Left ventricle myocardium superior (tissue), 1 donor: ENCODE results near the gene ATG16L2. TPM values are rescaled to one million over a fixed set of nuclear protein-coding genes. Genes with fewer than 3 reads are reported as not detected.

Source experiments
- ATAC-seq: fragments of 200-7000 bp; cut with Tn5 transposase; one replicate; pipeline ENCODE4 v1.9.1; 2020; ENCODE audit warnings: mild to moderate bottlenecking, moderate library complexity
- DNase-seq: peaks from one replicate; pipeline ENCODE4 v3.0.0-alpha.2; 2020
- intact Hi-C: fragments of 100-400 bp; cut with micrococcal nuclease; formaldehyde crosslinking; loops from one replicate; pipeline ENCODE4 v1.11.0; 2022
- long read RNA-seq: library from polyadenylated mRNA; unstranded; transcript quantifications from one replicate; pipeline ENCODE4 v2.0.0, GENCODE V29; 2021
- total RNA-seq: library from RNA; stranded (reverse); fragmentation: NEBNext Ultra II Directional; extraction: Animal tissue kit (Norgen Biotek cat#: 25700); gene quantifications from one replicate; pipeline ENCODE4 v1.2.1, GENCODE V29; 2021
- donor health status: DM: no; HTN: yes; CAD: no; lungs with severe emphysema.

The ATG16L2 gene, protein sequence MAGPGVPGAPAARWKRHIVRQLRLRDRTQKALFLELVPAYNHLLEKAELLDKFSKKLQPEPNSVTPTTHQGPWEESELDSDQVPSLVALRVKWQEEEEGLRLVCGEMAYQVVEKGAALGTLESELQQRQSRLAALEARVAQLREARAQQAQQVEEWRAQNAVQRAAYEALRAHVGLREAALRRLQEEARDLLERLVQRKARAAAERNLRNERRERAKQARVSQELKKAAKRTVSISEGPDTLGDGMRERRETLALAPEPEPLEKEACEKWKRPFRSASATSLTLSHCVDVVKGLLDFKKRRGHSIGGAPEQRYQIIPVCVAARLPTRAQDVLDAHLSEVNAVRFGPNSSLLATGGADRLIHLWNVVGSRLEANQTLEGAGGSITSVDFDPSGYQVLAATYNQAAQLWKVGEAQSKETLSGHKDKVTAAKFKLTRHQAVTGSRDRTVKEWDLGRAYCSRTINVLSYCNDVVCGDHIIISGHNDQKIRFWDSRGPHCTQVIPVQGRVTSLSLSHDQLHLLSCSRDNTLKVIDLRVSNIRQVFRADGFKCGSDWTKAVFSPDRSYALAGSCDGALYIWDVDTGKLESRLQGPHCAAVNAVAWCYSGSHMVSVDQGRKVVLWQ
- total RNA-seq, result 16.3 TPM
- long read RNA-seq, partial matches to known transcripts, result 10 of 27 reads
- long read RNA-seq, other reads (novel, unspliced or antisense), result 11 of 27 reads

DNA sequence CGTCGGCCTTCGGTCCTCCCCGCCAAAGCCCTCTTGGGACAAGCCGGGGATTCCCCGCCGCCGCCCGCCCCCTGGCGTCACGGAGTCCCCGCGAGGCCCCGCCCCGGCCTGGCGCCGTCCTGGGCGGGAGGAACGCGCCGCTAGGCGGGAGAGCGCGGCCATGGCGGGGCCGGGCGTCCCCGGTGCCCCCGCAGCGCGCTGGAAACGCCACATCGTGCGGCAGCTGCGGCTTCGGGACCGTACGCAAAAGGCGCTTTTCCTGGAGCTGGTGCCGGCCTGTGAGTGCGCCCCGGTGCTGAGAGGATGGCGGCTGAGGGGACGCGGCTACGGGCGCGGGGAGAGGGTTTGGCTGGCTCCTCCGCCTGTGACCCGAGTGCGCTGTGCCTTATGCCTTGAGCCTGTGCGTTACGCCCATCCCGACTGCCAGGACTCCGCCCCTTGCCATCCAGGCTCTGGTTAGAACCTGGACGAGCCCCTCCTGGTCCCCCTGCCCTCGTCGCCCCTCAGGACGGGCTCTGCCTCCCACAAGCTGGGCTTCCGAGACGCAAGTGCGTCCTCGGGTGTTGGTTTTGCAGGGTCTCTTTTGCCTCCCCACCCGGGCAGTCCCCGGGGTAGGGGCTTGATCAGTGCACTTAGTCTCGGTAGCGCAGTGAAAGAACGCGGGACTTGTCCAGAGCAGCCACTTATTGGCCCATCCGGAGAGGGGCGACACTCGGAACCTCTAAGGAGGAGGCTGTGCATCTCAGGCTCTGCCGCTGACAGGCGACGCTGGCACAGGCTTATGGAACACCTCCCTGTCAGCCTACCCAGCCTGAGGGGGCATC, at the start of gene ATG16L2:
Gene ATG16L2 (plus strand): TSS at position 126 of the 824 bp plus-strand sequence. CDS start 35 bp downstream, at position 161.
- DNase-seq (peak; percentile 93), ATAC-seq (peak; percentile 95)
- intact Hi-C loops, result no loop called here

DNA sequence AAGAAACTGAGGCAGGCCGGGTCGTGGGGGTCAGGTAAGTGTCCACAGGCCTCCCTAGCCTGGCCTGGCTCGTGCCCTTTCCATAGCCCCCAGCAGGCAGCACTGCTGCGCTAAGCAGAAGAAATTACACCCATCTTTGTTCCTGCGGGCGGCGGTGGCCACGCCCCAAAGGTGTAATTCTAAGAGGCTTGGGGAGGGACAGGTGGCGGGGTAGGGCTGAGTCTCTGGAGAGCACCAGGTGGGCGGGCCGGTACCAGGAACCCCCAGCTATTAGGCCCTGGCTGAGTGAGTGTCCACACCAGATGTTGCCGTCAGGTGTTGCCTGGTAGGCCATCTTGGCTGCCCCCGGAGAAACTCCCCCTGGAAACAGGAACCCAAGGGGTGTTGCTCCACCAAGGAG, 49.7 kb upstream of the ATG16L2 start:
- ATAC-seq, result no peak
- DNase-seq, result no peak
- intact Hi-C loops, result no loop called here

DNA sequence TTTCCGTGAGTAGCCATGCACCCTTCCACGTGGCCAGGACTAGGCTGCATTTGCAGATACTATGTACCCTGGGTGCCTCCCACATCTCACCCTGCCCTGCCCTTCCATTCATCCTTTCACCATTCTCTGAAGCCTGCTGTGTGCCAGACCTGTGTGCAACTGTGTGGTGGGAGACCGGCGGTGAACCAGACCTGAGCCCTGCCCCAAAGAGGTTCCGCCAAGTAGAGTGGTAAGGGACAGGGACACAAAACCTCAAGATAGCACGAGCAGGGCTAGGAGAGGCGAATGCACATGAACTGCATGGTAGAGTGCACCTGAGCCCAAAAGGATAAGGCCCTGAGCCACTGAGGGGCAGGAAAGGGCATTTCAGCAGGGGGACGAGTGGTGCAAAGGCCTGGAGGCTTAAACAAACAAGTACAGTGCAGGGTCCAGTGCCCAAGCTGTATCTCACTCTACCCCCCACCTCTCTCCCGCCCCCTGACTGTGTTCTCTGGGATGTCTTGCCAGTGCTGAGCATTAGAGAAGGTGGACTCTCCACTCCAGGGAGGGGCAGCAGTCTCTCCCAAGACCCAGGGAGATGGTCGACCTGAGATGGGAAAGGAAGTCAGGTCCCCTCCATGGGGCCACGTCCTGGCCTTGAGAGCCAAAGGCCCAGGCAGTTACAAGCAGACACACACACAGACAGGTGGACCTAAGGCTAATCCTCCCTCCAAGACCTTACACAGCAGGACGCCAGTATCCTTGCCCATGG, 47.9 kb upstream of the ATG16L2 start:
- intact Hi-C loops, result no loop called here
- DNase-seq (no peak), ATAC-seq (no peak)

DNA sequence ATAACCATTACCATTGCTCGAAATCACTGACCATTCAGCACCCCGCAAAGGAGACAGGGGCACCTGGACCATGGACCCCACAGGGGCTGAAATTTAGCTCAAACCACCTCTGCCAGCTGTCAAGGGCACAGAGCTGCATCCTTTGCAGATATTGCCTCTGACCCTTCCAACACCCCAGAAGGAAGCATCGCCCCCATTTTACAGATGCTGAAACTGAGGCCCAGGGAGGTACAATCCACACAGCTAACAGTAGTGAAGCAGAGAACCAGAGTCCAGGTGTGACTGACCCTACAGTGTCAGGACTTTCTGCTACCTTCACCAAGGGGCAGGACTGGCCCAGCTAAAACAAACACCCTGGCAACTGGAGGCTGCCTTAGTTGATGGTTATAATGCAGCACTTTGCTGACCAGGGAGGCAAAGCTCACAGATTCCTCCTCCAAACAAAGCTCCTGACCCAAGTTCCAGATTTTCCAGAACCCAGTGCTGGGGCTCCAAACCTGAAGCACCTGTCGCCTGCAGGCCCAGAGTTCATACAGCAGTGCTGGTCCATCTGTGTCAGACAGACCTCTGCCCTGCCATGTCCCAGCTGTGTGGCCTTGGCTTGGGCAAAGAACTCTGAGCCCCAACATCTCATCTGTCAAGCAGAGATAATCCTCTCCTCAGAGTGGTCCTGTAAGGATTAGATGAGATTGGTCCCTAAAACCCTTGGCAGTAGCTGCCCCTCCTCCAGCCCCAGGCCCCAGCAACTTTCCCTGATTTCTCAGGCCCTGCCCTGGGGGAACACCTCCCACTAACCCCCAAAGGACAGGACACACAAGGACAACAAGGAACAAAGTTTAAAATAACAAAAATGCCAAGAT, 46.8 kb upstream of the ATG16L2 start:
- intact Hi-C loops, result no loop called here
- ATAC-seq (no peak), DNase-seq (no peak)

DNA sequence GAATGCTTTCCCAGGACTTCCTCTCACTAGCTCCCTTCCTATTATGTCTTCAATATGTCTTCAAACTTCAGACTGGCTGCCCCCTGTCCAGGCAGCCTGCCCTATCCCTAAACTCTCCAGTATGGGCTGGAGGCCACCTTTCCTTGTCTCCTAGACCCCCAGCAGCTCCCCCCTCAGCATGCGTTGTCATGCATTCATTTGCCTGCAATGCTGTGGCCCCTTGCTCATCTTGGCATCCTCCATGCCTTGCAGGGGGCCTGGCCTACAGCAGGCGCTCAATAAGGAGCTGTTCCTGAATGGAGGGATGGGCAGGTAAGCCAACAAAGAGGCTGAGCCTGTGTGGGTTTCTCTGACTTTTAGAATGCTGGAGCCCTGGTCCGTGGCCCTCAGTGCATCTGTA, 45.6 kb upstream of the ATG16L2 start:
- ATAC-seq, result no peak
- intact Hi-C loops, result no loop called here
- no peak for DNase-seq

DNA sequence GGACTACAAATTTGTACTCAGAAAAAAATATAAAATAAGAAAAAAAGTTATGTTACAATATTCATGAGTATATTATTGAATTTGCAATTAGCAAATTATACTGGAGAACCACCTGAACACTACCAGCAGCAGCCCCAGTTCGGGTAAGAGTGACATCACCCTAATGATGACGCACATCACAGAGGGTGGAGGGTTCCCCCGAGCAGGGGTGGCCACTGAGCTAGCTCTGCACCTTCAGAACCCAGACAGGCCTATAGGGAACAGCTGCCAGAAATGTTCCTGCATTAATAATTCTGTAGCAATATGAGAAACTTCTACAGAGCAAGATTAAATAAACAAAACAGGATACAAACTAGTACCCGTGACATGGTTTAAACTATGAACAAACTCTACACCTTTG, 44.5 kb upstream of the ATG16L2 start:
- intact Hi-C loops, result no loop called here
- DNase-seq (no peak), ATAC-seq (no peak)

DNA sequence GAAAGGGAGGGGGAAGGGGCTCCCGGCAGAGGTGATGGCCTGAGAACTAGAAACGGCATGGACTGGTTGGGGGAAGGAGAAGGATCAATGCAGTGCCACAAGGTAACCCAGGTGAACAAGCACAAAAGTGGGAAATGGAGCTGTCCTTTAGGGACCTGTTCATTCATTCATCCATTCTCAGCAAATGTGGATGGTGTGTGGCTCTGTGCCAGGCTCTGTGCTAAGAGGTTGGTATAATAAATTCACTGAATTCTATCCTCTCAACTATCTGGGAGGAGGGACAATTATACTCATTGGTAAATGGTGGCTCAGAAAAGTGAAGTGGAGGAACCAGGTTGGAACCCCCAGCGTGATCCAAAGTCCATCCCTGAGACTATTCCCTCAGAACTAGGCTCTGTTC, 43.4 kb upstream of the ATG16L2 start:
- no peak for DNase-seq
- intact Hi-C loops, result no loop called here

DNA sequence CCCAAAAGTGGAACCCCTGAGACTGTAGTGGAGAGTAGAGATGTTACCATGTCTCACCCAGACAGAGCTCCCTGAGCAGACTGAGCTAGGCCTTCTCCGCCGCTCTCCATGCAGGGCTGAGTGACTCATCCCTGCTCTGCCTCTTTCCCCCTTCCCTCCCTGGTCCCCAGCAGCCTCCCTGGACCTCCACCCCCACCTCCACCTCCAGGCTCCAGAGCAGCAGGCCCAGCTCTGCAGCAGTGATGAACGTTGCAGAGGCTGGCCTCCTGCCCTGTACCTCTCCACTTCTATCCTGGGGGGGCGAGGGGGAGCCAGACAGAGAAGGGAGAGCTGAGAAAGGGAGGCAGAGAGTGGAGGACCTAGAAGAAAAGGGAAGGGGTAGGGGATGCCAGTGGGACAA, 42.7 kb upstream of the ATG16L2 start:
- intact Hi-C loops, result no loop called here
- ATAC-seq (no peak), DNase-seq (no peak)

More for the DNA sequence above, 43.4 kb upstream of the ATG16L2 start:
- ATAC-seq, result no peak

DNA sequence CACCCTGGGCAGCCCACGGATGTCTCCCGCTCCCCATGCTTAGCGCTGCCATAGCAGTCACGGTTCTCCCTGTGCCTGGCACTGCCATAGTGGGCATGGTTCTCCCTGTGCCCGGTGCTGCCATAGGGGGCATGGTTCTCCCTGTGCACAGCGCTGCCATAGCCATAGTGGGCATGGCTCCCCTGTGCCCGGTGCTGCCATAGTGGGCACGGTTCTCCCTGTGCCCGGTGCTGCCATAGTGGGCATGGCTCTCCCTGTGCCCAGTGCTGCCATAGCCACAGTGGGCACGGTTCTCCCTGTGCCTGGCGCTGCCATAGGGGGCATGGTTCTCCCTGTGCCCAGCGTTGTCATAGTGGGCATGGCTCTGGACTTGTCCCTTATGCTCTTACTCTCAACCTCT, 42.2 kb upstream of the ATG16L2 start:
- ATAC-seq (no peak), DNase-seq (no peak)
- intact Hi-C loops, result no loop called here

DNA sequence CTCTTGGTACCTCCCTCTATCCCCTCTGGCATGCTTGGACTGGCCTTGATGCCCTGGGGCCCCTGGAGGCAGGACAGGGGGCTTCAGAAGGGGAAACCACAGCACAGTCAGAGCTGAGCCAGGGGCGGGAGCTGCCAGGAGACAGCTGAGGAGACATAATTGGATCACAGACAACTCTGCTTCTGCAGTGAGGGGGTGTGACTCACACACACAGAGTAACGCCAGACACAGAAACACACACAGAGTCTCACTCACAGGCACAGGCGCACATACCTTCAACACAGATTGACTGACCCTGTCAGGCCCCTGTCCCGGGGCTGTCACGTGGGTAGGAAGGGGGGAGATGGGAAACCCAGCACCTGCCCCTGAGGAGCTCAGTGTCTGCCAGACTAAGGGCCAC, 40.9 kb upstream of the ATG16L2 start:
- ATAC-seq, result peak; percentile 79
- peak; percentile 69 for DNase-seq
- intact Hi-C loops, result no loop called here

DNA sequence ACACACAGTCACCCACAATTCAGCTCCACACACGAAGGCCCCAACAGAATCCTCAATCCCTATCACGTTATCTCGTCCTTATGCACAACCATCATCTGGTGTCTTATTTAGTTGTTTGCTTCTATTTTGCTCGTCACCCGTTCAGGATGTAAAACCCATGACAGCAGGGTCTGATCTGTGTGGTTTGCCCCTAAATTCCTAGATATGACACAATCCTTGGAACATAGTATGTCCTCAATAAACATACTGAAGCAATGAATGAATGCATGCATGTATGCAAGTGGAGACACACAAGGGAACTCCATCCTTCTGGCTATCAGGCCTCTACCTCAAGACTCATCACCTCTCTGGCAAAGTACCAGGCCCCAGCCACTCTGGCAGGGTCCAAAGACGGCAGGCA, 40.5 kb upstream of the ATG16L2 start:
- DNase-seq, result no peak
- no peak for ATAC-seq
- intact Hi-C loops, result no loop called here

DNA sequence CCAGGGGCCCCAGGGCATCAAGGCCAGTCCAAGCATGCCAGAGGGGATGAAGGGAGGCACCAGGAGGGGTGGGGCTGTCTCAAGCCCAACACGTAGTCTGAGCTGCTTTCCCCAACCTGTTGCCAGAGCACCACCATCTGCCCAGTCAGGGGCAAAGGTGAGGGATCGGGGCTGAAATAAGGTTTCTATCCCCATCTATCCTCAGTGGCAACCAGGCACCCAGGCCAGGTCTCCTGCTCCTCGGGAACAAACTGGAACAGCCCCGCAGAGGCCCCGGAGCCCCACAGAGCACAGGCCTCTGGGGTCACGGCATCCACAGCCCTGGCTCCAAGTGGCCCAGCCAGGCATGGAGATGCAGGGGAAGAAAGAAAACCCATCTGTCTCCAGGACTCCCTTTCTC, 39.7 kb upstream of the ATG16L2 start:
- intact Hi-C loops, result no loop called here
- DNase-seq (no peak), ATAC-seq (no peak)

DNA sequence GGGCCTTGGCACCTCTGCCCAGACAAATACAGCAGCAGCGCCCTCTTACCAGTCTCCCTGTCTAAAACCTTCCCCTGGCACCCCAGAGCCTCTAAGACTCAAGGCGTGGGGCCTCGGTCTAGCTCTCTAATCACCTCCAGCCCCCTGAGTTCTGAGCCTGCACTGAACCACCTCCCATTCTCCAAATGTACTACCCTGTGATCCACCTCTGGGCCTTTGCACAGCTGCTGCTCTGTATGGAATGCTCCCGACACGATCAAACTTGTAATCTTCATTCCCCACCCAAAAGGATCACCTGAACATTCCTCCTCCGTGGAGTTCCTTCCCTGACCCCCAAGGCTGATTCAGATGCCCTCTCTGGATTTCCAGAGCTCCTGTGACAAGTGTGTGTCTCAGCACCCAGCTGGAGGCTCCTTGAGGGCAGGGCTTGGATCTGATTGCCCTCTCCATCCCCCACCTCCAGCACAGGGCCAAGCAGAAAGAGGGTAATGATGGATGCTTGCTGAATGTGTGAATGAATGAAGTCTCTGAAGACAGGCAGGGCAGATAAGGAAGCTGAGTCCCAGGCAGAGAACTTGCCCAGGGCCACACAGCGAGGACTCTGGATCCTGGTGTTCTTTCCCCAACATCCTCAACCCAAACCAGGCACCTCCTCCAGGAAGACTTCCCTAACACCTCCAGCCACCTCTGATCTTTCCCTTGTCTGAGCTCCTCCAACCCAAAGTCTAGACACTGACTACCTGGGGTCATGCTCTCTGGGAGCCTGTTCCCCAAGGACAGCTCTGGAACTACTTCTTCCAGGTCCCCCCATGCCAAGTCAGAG, 38.7 kb upstream of the ATG16L2 start:
- ATAC-seq, result no peak
- DNase-seq, result no peak
- intact Hi-C loops, result no loop called here

DNA sequence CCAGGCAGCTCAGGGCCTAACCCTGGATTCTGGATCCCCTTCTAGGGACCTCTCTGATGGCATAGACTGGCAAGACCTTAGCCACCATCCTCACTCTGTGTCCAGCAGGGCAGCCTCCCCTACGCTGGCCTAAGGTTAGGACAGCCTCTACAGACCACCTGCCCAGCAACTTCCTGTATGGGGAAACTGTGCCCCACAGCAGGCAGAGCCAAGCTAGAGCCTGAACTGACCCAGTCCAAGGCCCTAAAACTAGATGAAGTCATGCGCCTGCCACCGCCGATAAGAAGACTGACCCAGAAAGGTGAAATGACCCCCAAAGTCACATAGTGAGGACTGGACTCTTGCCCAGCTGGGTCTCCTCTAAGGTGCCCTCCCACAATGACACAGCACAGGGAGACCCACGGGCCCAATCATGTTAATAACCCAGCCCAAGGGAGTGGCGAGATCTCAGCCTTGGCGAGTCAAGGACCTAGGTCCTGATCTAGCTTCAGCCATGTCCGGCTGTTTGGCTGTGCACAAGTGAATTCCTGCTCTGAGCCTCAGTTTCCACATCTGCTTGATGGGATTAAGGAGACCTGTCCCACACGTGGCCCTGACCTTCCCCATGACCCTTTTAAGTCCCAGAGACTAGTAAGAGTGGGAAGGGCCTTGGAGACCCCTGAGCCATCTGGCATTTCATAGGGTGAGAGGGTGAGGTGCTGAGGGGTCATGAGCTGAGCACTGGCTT, 37.9 kb upstream of the ATG16L2 start:
- DNase-seq (no peak), ATAC-seq (no peak)
- intact Hi-C loops, result no loop called here

DNA sequence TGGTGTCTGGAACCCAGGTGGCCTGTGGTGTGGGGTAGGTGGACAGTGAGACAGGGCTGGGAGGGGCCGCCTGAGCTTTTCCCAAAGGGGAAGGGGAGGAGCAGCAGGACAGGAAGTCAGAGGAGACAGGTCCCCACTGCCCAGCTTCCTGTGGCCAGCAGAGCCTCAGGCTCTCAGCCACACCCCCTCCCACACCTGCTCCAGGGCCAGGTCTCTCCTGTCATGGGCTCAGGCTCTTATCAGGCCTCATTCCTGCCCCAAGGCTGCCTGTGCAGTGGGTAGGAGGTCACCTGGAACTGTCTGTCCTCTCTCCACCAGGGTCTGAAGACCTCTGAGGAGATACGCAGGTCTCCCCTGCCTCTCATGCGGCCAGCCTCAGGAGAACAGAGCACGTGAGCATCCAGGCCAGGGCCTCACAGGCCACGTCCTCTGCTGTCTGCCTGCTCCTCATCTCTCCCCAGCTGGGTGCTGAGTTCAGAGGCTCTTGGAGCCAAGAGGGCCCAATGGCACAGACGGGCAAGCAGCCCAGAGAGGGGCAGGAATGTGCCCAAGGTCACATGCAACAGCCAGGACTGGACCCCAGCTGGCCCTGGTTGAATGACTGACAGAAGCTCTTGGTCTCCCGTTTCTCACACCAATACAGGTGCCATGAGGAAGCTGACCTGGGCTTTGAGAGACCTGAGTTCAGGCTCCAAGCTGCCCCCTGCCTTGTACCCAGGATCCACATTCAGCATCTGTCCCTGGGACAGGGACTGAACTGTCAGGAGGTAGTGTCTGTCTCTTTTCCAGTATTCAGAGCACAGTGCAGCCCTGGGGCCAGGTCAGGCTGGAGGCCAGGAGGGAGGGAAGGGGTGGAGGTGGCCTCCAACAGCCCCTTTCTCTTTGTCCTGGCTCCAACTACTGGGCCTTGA, 37.1 kb upstream of the ATG16L2 start:
- ATAC-seq (peak; percentile 80), DNase-seq (peak; percentile 80)
- intact Hi-C loops, result no loop called here

DNA sequence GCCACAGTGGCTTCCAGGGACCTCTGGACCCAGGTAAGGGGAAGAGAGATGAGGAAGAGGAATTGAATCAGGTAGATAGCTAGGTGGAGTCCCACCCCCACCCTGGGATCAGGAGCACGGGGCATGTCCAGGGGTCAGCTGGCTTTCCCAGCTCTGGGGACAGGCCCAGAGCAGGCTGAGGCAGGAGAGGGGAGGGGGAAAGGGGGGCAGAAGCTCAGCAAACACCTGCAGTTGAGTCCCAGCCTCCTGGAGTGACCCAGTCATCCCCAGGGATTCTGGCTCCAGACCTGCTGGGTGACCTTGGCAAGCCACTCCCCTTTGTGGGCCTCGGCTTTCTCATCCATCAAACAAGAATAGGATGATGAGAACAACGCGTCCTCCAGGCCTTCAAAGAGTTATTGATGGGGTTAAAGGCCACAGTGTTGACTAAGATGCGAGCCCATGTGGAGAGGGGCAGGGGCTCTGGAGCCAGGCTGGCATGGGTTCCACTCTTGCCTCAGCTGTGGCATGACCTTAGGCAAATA, 36.4 kb upstream of the ATG16L2 start:
- DNase-seq, result no peak
- intact Hi-C loops, result no loop called here
- ATAC-seq, result no peak
